PFSK-1 (cell line): ENCODE data around the gene PTPRN2.

Experiments
- FOXP2 ChIP-seq: optimal IDR thresholded peaks from 2 replicates; pipeline ENCODE3; 2011; ENCODE audit warnings: borderline replicate concordance, control low read depth, inconsistent platforms; ENCODE audit not compliant: insufficient read depth; ENCODE audit errors: extremely low read length, extremely low read depth
- POLR2AphosphoS5 ChIP-seq: IDR thresholded peaks from 2 replicates; pipeline ENCODE4 v1.6.1; 2012; ENCODE audit warnings: low read depth, mild to moderate bottlenecking, control low read depth, low read length, moderate library complexity
- SIN3A ChIP-seq: IDR thresholded peaks from 2 replicates; pipeline ENCODE4 v1.6.1; 2012; ENCODE audit warnings: mild to moderate bottlenecking, low read length, moderate library complexity, borderline replicate concordance; ENCODE audit not compliant: insufficient read depth
- TAF1 ChIP-seq: IDR thresholded peaks from 2 replicates; pipeline ENCODE4 v1.6.1; 2012; ENCODE audit warnings: low read length, control low read depth, borderline replicate concordance; ENCODE audit not compliant: insufficient read depth
- TF ChIP-seq, protein P1 (sequence below), 2 experiments: IDR thresholded peaks; 2 replicates each; pipeline versions ENCODE4 v1.6.1 to v1.8.0; 2011 to 2012; ENCODE audit warnings: low read depth in 2 of 2, low read length in 2 of 2, control low read depth in 1 of 2, inconsistent platforms in 1 of 2, mild to moderate bottlenecking in 1 of 2, moderate library complexity in 1 of 2; ENCODE audit not compliant: insufficient read depth in 1 of 2

Gene PTPRN2

DNA sequence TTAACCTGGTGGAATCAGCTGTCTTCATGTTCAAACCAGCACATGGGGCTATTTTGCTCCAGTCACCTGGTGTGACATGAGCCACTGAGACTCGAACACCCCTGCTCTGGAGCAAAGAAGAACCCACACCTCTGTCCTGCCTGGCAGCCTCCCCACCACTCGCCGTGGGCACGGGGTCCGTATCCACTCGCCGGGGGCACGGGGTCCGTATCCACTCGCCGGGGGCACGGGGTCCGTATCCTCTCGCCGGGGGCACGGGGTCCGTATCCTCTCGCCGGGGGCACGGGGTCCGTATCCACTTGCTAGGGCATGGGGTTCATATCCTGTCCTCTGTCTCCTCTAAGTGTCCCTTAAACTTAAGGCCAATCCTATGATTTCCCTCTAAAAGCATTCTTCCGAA, 558.7 kb downstream of the PTPRN2 start:
- TF ChIP-seq TAF1 = no peak
- TF ChIP-seq SIN3A = no peak
- no peak for TF ChIP-seq POLR2AphosphoS5
- TF ChIP-seq, protein P1, sequence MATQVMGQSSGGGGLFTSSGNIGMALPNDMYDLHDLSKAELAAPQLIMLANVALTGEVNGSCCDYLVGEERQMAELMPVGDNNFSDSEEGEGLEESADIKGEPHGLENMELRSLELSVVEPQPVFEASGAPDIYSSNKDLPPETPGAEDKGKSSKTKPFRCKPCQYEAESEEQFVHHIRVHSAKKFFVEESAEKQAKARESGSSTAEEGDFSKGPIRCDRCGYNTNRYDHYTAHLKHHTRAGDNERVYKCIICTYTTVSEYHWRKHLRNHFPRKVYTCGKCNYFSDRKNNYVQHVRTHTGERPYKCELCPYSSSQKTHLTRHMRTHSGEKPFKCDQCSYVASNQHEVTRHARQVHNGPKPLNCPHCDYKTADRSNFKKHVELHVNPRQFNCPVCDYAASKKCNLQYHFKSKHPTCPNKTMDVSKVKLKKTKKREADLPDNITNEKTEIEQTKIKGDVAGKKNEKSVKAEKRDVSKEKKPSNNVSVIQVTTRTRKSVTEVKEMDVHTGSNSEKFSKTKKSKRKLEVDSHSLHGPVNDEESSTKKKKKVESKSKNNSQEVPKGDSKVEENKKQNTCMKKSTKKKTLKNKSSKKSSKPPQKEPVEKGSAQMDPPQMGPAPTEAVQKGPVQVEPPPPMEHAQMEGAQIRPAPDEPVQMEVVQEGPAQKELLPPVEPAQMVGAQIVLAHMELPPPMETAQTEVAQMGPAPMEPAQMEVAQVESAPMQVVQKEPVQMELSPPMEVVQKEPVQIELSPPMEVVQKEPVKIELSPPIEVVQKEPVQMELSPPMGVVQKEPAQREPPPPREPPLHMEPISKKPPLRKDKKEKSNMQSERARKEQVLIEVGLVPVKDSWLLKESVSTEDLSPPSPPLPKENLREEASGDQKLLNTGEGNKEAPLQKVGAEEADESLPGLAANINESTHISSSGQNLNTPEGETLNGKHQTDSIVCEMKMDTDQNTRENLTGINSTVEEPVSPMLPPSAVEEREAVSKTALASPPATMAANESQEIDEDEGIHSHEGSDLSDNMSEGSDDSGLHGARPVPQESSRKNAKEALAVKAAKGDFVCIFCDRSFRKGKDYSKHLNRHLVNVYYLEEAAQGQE (IDR thresholded peaks at IDR 0.05; ENCODE audit: insufficient read depth in 1 of 2, low read depth in 2 of 2, low read length in 2 of 2) = no peak
- no peak for TF ChIP-seq FOXP2

DNA sequence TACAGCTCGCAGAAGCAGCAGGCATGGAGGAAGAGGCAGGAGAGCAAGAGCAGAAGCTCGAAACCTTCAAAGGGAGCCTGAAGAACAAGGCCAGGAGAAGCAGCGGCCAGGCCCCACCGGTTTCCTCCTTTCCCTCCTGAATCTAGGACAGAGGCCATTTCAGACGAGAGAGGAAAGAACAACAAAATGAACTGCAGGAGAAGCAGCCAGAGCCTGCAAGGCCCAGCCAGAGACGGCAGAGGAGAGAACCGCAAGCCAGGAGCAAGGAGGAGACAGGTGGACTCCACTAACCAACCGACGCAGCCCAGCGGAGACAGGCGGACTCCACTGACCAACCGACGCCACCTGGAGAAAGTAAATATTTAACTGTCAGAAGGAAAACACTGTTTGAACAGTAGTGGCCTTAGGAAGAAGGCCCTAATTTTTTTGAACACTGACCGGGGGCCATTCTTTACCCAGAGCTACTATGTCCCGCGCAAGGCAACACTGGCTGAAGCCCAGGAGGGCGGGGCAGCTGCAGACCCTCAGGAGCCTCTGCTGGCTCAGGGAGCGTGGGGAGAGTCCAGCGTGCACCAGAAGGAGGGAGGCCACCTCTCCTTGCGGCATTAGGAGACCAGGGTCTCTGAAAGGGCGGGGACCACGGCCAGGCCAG, 559.2 kb downstream of the PTPRN2 start:
- TF ChIP-seq POLR2AphosphoS5 = no peak
- TF ChIP-seq, protein P1 (IDR thresholded peaks at IDR 0.05; ENCODE audit: insufficient read depth in 1 of 2, low read depth in 2 of 2, low read length in 2 of 2) = no peak
- TF ChIP-seq SIN3A = no peak
- TF ChIP-seq TAF1 = no peak
- no peak for TF ChIP-seq FOXP2

DNA sequence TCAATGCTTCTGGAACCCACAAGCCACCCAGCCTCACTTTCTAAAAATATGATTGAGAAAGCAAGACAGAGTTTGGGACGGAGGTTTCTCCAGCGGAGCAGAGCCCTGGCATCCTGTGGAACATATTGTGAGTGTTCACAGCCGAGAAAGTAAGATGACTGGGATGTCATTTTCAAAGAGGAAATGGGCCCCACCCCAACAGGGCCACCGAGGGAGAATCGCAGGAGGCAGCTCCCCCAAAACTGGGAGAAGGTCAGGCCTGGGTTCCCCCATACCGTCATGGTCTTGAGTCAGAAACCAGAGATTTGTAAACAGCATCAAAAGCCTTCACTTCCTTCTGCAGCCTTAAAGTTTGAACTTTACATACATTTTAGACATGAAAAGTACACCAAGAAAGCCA, 560.0 kb downstream of the PTPRN2 start:
- TF ChIP-seq POLR2AphosphoS5 (no peak), SIN3A (no peak), TAF1 (no peak), FOXP2 (no peak)
- TF ChIP-seq, protein P1 (IDR thresholded peaks at IDR 0.05; ENCODE audit: insufficient read depth in 1 of 2, low read depth in 2 of 2, low read length in 2 of 2) = no peak

DNA sequence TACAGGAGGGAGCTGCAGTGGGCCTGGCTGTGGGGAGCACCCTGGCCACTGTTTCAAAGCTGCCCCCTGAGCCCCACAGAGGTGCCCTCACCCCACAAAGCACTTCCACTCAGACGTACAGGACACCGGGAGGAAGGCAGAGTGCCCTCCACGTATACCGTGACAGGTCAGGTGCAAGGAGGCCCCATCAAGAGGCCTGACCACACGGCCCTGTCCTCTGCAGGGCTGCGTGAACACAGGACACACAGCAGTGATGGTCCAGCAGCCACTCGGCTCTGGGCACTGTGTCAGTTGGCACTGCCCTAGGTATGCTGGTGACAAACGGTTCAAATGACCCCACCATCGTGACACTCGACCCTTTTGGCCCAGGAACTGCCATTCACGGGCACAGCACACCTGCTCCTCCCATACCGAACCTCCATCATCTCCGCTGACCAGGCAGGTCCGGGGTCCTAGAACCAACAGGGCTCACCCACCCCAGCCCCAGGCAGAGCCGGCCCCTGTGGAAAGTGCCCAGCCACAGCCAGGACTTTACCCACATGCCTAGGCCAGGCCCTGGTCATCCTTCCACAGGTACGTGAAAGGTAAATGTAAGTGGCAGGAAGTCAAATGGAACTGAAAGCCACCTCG, 560.9 kb downstream of the PTPRN2 start:
- TF ChIP-seq FOXP2 (no peak), SIN3A (no peak), TAF1 (no peak), POLR2AphosphoS5 (no peak)
- TF ChIP-seq, protein P1 (IDR thresholded peaks at IDR 0.05; ENCODE audit: insufficient read depth in 1 of 2, low read depth in 2 of 2, low read length in 2 of 2) = no peak
